Measurements from ENCODE around the gene GLI1. TPM values are rescaled to one million over a fixed set of nuclear protein-coding genes. Genes with fewer than 3 reads are reported as not detected.
A peak's percentile ranks its signal among the peaks of the same experiment; 100 is the strongest.

The GLI1 gene
- total and polyA plus RNA-seq, 10 donors: 0.46 to 3.6 (median 1.0) TPM

- WGBS, 5 donors: 1 to 4% (median 2%) methylated on average over 6 to 19 of the region's 19 CpGs
- Histone ChIP-seq H3K9me3 (no peaks in the 10 kb centered on the region), H3K27me3 (replicated peaks in 1 of 7) (peaks cover 0 to 29% (median 13%) of the 10 kb centered on the region in 7 donors), H3K27ac (peak overlapping the region in 2 of 8 donors; percentile 7 to 8), H3K4me1 (peaks cover 31 to 60% (median 45%) of the 10 kb centered on the region in 6 donors), H3K4me3 (peak overlapping the region in 7 of 8 donors; percentile 43 to 91 (median 60)), H3K36me3 (no peaks in the 10 kb centered on the region)
- DNase-seq: peak; percentile 84
- intact Hi-C loops (cut with DNase I; ENCODE audit: low total_unique reads): no loop called here
- peak in 1 of 11 experiments; percentile 8 for TF ChIP-seq CTCF (IDR thresholded peaks at IDR 0.05 in 8 of 11, conservative IDR thresholded peaks at IDR 0.05 in 3 of 11)
- no peak for TF ChIP-seq POLR2A (IDR thresholded peaks at IDR 0.05)
Measured at GRCh38 chr12:57460841-57461275, 1.3 kb downstream of the GLI1 start.

- H3K27ac ChIP-seq: peak overlapping the region in 4 of 8 donors; percentile 68 to 80 (median 78)
Measured at GRCh38 chr12:57461276-57461916, 1.8 kb downstream of the GLI1 start.

DNA sequence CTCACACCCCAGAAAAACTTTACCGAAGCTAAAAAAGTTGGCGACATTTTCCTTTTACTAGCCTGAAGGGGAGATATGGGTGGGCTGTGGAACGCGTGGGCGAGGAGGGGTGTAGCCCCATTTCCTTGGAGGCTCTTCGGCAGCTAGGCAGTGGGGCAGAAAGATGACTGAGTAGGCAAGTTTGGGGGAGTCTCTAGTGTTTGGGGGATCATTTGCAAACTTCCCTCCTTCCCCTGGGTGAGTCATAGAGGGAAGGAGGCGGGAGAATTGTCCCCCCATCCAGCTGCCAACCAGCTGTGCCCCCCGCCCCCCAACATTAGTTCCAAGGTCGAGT lies 2.3 kb downstream of the GLI1 start:
- 0 to 2% (median 0%) methylated on average over 9 of the region's 9 CpGs for WGBS, 5 donors
- no peak for DNase-seq
- peaks cover 0 to 29% (median 13%) of the 10 kb centered on the region in 7 donors for H3K27me3 ChIP-seq (replicated peaks in 1 of 7)
- intact Hi-C loops (cut with DNase I; ENCODE audit: low total_unique reads): no loop called here
- peak overlapping the region; percentile 43 to 91 (median 58) for H3K4me3 ChIP-seq
- H3K27ac ChIP-seq: peak overlapping the region in 5 of 8 donors; percentile 68 to 80 (median 77)
- no peak for TF ChIP-seq POLR2A (IDR thresholded peaks at IDR 0.05)
- no peak for TF ChIP-seq CTCF (IDR thresholded peaks at IDR 0.05 in 8 of 11, conservative IDR thresholded peaks at IDR 0.05 in 3 of 11)
- no peaks in the 10 kb centered on the region for H3K9me3 ChIP-seq
- peaks cover 0 to 8% (median 0%) of the 10 kb centered on the region in 6 donors for H3K36me3 ChIP-seq
- peaks cover 31 to 53% (median 43%) of the 10 kb centered on the region in 6 donors for H3K4me1 ChIP-seq

More at GRCh38 chr12:57461276-57461916, 1.8 kb downstream of the GLI1 start:
- Histone ChIP-seq H3K27me3 (replicated peaks in 1 of 7) (peaks cover 0 to 29% (median 13%) of the 10 kb centered on the region in 7 donors), H3K9me3 (no peaks in the 10 kb centered on the region), H3K36me3 (peaks cover 0 to 3% (median 0%) of the 10 kb centered on the region in 6 donors), H3K4me1 (peaks cover 31 to 55% (median 43%) of the 10 kb centered on the region in 6 donors), H3K4me3 (peak overlapping the region; percentile 43 to 91 (median 58))
- peak; percentile 88 for DNase-seq
- TF ChIP-seq POLR2AphosphoS5 (IDR thresholded peaks at IDR 0.05): no peak
- no peak for TF ChIP-seq POLR2A (IDR thresholded peaks at IDR 0.05)
- no peak for TF ChIP-seq CTCF (IDR thresholded peaks at IDR 0.05 in 8 of 11, conservative IDR thresholded peaks at IDR 0.05 in 3 of 11)
- intact Hi-C loops (cut with DNase I; ENCODE audit: low total_unique reads): no loop called here
- whole genome bisulfite sequencing, 5 donors: 0 to 3% (median 1%) methylated on average over 27 to 32 of the region's 32 CpGs

DNA sequence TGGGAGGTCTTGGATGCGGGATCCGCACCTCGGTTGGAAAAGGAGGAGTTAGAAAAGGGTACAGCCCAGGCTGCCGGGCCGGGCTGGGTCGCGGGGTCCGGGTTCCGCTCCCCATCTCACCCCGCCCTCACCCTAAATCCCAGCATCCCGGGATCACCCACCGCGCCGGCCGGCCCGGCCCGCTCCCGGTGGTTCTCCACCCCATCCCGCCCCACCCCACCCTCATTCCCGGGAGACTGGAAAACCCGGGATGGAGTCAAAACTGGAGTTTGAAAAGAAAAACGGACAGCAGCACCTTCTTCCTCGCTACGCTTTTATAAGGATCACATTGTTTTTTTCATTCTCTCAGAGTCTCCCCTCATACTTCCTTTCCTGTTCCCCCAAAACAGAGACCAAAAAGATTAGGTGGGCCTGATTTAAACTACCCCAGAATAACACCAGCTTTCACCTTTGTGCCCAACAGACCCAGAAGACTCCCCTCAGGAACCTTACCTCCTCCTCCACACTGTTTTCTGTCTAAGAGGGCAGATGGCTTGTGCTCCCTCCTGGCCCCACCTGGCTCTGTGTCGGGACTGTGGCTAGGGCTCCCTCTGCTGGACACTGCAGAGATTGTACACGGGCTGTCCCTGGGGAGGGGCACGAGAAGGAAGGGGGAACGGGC lies 2.8 kb downstream of the GLI1 start:
- Histone ChIP-seq H3K4me1 (peaks cover 31 to 53% (median 43%) of the 10 kb centered on the region in 6 donors), H3K27ac (peak overlapping the region in 6 of 8 donors; percentile 47 to 80 (median 73)), H3K27me3 (replicated peaks in 1 of 7) (peaks cover 0 to 29% (median 13%) of the 10 kb centered on the region in 7 donors), H3K4me3 (peak overlapping the region; percentile 43 to 91 (median 58)), H3K9me3 (no peaks in the 10 kb centered on the region), H3K36me3 (peaks cover 0 to 13% (median 0%) of the 10 kb centered on the region in 6 donors)
- DNase-seq: peak; percentile 96
- intact Hi-C loops (cut with DNase I; ENCODE audit: low total_unique reads): no loop called here
- peak; percentile 61 to 91 (median 82) for TF ChIP-seq POLR2AphosphoS5 (IDR thresholded peaks at IDR 0.05)
- peak in 1 of 3 donors; percentile 30 for TF ChIP-seq POLR2A (IDR thresholded peaks at IDR 0.05)
- TF ChIP-seq CTCF (IDR thresholded peaks at IDR 0.05 in 8 of 11, conservative IDR thresholded peaks at IDR 0.05 in 3 of 11): peak; percentile 83 to 97 (median 94)
- WGBS, 5 donors: 0 to 1% (median 0%) methylated on average over 27 to 28 of the region's 28 CpGs
